A673 (cell line): ENCODE results near the gene UPK3A.

Experiments used
- CTCF ChIP-seq: fragments of 300-800, 200-600 bp; sonication (generic); conservative IDR thresholded peaks from 2 replicates; pipeline ENCODE4 v1.5.1; 2017; ENCODE audit warnings: low read depth, mild to moderate bottlenecking, antibody characterized with exemption, low read length, moderate library complexity, mixed read lengths
- EZH2 ChIP-seq: fragments of 200-600 bp; sonication (generic); IDR thresholded peaks from 2 replicates; pipeline ENCODE4 v1.6.1; 2017; ENCODE audit warnings: borderline replicate concordance, low read depth, mild to moderate bottlenecking, mixed read lengths, antibody characterized with exemption, low read length; ENCODE audit not compliant: poor library complexity, severe bottlenecking

DNA sequence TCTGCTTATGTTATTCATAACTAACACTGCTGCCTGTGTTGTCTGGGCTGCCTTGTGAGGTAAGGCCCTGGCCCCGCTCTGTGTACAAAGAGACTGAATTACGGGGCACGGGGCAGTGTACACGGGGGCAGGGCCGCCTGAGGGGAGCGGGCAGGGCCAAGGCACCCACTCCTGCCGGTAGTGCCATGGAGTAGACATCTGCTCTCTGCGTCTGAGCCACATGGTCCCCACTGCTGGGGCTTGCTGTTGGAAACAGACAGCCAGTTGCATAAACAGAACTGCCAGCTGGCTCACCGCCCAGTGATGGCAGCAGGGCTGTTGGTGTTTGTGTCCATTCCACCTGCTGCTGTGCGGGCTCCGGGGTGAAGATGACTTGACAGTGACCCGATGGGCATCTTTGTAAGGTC lies 44.8 kb downstream of the UPK3A start:
- no peak for TF ChIP-seq CTCF
- no peak for TF ChIP-seq EZH2
